HepG2 (cell line): ENCODE measurements around the gene SNRNP48. TPM values are rescaled to one million over a fixed set of nuclear protein-coding genes. Genes with fewer than 3 reads are reported as not detected.

ENCODE experiments used
- ARID2 ChIP-seq: sonication (generic); formaldehyde crosslinking; IDR thresholded peaks from 2 replicates; pipeline ENCODE4 v1.8.1; 2022; ENCODE audit warnings: mild to moderate bottlenecking, missing genetic modification reagents, borderline replicate concordance
- CBX2 ChIP-seq, 2 experiments: fragments of 200-600 bp in 1 of 2; sonication (generic); formaldehyde crosslinking in 1 of 2; IDR thresholded peaks; 2 replicates each; pipeline versions ENCODE4 v1.7.0 to v1.8.1; 2018 to 2022; ENCODE audit warnings: low read depth in 2 of 2, low read length in 1 of 2, mild to moderate bottlenecking in 1 of 2, missing genetic modification reagents in 1 of 2
- GMEB1 ChIP-seq: sonication (generic); formaldehyde crosslinking; IDR thresholded peaks from 2 replicates; pipeline ENCODE4 v1.5.1; 2020; ENCODE audit warnings: missing genetic modification reagents, mild to moderate bottlenecking, borderline replicate concordance
- PRDM4 ChIP-seq: sonication (generic); formaldehyde crosslinking; IDR thresholded peaks from 2 replicates; pipeline ENCODE4 v1.9.0; 2021; ENCODE audit warnings: missing genetic modification reagents, borderline replicate concordance
- REPIN1 ChIP-seq: sonication (generic); formaldehyde crosslinking; IDR thresholded peaks from 2 replicates; pipeline ENCODE4 v1.8.0; 2022; ENCODE audit warnings: missing genetic modification reagents, low read depth, mild to moderate bottlenecking, borderline replicate concordance
- TBX2 ChIP-seq: sonication (generic); formaldehyde crosslinking; IDR thresholded peaks from 2 replicates; pipeline ENCODE4 v1.5.0; 2020; ENCODE audit warnings: missing genetic modification reagents, mild to moderate bottlenecking, borderline replicate concordance
- TFDP1 ChIP-seq: IDR thresholded peaks from 2 replicates; pipeline ENCODE4 v1.6.1; 2016; ENCODE audit warnings: missing compliant biosample characterization, missing genetic modification reagents, borderline replicate concordance
- TP53 ChIP-seq: sonication (generic); formaldehyde crosslinking; conservative IDR thresholded peaks from 2 replicates; pipeline ENCODE4 v1.4.0; 2020; ENCODE audit warnings: missing genetic modification reagents
- ZGPAT ChIP-seq: IDR thresholded peaks from 2 replicates; pipeline ENCODE4 v1.6.1; 2016; ENCODE audit warnings: mild to moderate bottlenecking
- ZKSCAN8 ChIP-seq: IDR thresholded peaks from 2 replicates; pipeline ENCODE4 v1.6.1; 2016; ENCODE audit warnings: borderline replicate concordance, missing genetic modification reagents, missing compliant biosample characterization
- ZNF280D ChIP-seq: sonication (generic); formaldehyde crosslinking; IDR thresholded peaks from 2 replicates; pipeline ENCODE4 v1.5.1; 2020; ENCODE audit warnings: mild to moderate bottlenecking, missing genetic modification reagents
- ZNF614 ChIP-seq: IDR thresholded peaks from 2 replicates; pipeline ENCODE4 v1.6.1; 2018; ENCODE audit warnings: missing biosample characterization, missing genetic modification reagents, inconsistent platforms, borderline replicate concordance
- ZNF7 ChIP-seq: IDR thresholded peaks from 2 replicates; pipeline ENCODE4 v1.6.1; 2016; ENCODE audit warnings: missing biosample characterization, missing genetic modification reagents
- polyA plus RNA-seq, 8 experiments: library from polyadenylated mRNA; depleted of rRNA in 3 of 8; stranded (reverse) in 7 of 8; unstranded in 1 of 8; fragments of >200 nt; fragmentation: Illumina TruSeq in 4 of 8; extraction: Trizol in 4 of 8; gene quantifications; 2 replicates each; pipeline versions ENCODE4 v1.2.1 to v1.2.3, GENCODE V29; 2011 to 2016; ENCODE audit warnings: low read depth in 4 of 8, missing spikeins in 1 of 8, mixed read lengths in 1 of 8; ENCODE audit not compliant: insufficient read depth in 1 of 8
- total RNA-seq, 5 experiments: library from RNA; depleted of rRNA; stranded (reverse); fragments of >200 nt; fragmentation: Illumina TruSeq; extraction: Trizol; gene quantifications; 2 replicates each; pipeline ENCODE4 v1.2.3, GENCODE V29; 2016; ENCODE audit warnings: low read depth in 1 of 5

The SNRNP48 gene
- total and polyA plus RNA-seq, 2 of the 13 experiments (the other 11 are each of a cell fraction or from before 2014, with no cell fraction given) = 17.5 to 47.5 TPM

GRCh38 chr6:7545316-7546019 lies 44.5 kb upstream of the SNRNP48 start (continued):
- TF ChIP-seq GMEB1 (CRISPR knock-in tag) (no peak), ZKSCAN8 (CRISPR knock-in tag) (no peak), CBX2 (IDR thresholded peaks at IDR 0.05; ENCODE audit: low read depth, low read length) (no peak), CBX2 (CRISPR knock-in tag; IDR thresholded peaks at IDR 0.05; ENCODE audit: low read depth) (no peak), PRDM4 (CRISPR knock-in tag) (no peak), REPIN1 (CRISPR knock-in tag) (no peak), ARID2 (CRISPR knock-in tag) (peak; percentile 31; the same call in 1 of the 2 replicates), ZNF280D (0 out of 2 replicates have a peak, but pooled peaks have one; percentile 39), ZNF614 (no peak), TBX2 (CRISPR knock-in tag) (0 out of 2 replicates have a peak, but pooled peaks have one; percentile 2), ZGPAT (CRISPR knock-in tag) (0 out of 2 replicates have a peak, but pooled peaks have one; percentile 7), ZNF7 (no peak), TFDP1 (CRISPR knock-in tag) (0 out of 2 replicates have a peak, but pooled peaks have one; percentile 16), TP53 (CRISPR knock-in tag) (no peak)
